ENCODE data around the gene STARD5. TPM values are rescaled to one million over a fixed set of nuclear protein-coding genes. Genes with fewer than 3 reads are reported as not detected.

The STARD5 gene
- total and polyA plus RNA-seq, 5 experiments from 2014 or later, result 3.8 to 12.8 (median 6.9) TPM

Other genes starting within 250 kb of the STARD5 start
- gene CFAP161, start 189.9 kb downstream of the STARD5 start, total RNA-seq, result under 1 TPM in 1 of 2 experiments, not detected in 1; 0.21 TPM
- not detected for gene CFAP161, start 189.9 kb downstream of the STARD5 start, polyA plus RNA-seq
- gene IL16, start 127.3 kb downstream of the STARD5 start, total RNA-seq, result 100 to 1,000 TPM; 395 to 415 TPM
- gene IL16, start 127.3 kb downstream of the STARD5 start, polyA plus RNA-seq, result 100 to 1,000 TPM; 193 to 428 (median 311) TPM
- not detected for gene TMC3, start 50.1 kb upstream of the STARD5 start, total RNA-seq
- under 1 TPM in 1 of 3 donors, not detected in 2; 0.05 TPM for gene TMC3, start 50.1 kb upstream of the STARD5 start, polyA plus RNA-seq